Loucy (cell line): ENCODE measurements around the gene TCEAL5.

ENCODE experiments used
- H2AFZ ChIP-seq: fragments of 200-600 bp; sonication (generic); 2 replicates; pipeline ENCODE4 v1.6.0; 2016; ENCODE audit warnings: antibody characterized with exemption, mild to moderate bottlenecking, low read length, moderate library complexity
- H3F3A ChIP-seq: fragments of 200-600 bp; 2 replicates; pipeline ENCODE4 v1.6.0; 2016; ENCODE audit warnings: antibody characterized with exemption, low read depth, mild to moderate bottlenecking
- H3K27me3 ChIP-seq: fragments of 200-600 bp; sonication (generic); 2 replicates; pipeline ENCODE4 v1.6.1; 2014; ENCODE audit warnings: low read length, mild to moderate bottlenecking; ENCODE audit not compliant: insufficient read depth, poor library complexity, severe bottlenecking
- H3K36me3 ChIP-seq: fragments of 200-600 bp; sonication (generic); 2 replicates; pipeline ENCODE4 v1.6.1; 2016; ENCODE audit warnings: low read length; ENCODE audit not compliant: insufficient read depth
- H3K4me1 ChIP-seq: fragments of 200-600 bp; sonication (generic); 2 replicates; pipeline ENCODE4 v1.5.1; 2014; ENCODE audit warnings: low read length, mild to moderate bottlenecking; ENCODE audit not compliant: insufficient read depth, poor library complexity, severe bottlenecking
- H3K4me2 ChIP-seq: fragments of 200-600 bp; sonication (generic); 2 replicates; pipeline ENCODE4 v1.6.0; 2014; ENCODE audit warnings: antibody characterized with exemption, low read length, low read depth, mild to moderate bottlenecking; ENCODE audit not compliant: poor library complexity, severe bottlenecking
- H3K4me3 ChIP-seq: fragments of 200-600 bp; sonication (generic); 2 replicates; pipeline ENCODE4 v1.5.1; 2014; ENCODE audit warnings: low read length, mild to moderate bottlenecking, mixed read lengths; ENCODE audit not compliant: poor library complexity, severe bottlenecking
- H3K79me2 ChIP-seq: fragments of 200-600 bp; sonication (generic); 2 replicates; pipeline ENCODE4 v1.6.1; 2014; ENCODE audit warnings: low read length; ENCODE audit not compliant: insufficient read depth
- H3K9ac ChIP-seq: fragments of 200-600 bp; sonication (generic); 2 replicates; pipeline ENCODE4 v1.6.0; 2014; ENCODE audit warnings: mild to moderate bottlenecking, low read depth, low read length, moderate library complexity; ENCODE audit not compliant: poor library complexity, severe bottlenecking
- H3K9me2 ChIP-seq: fragments of 200-600 bp; sonication (generic); replicated peaks from 2 replicates; pipeline ENCODE4 v1.6.1; 2016; ENCODE audit warnings: low read depth, low read length, mixed read lengths
- H3K9me3 ChIP-seq: fragments of 200-600 bp; sonication (generic); 2 replicates; pipeline ENCODE4 v1.6.1; 2014; ENCODE audit warnings: mild to moderate bottlenecking, antibody characterized with exemption, low read length, low read depth; ENCODE audit not compliant: insufficient read depth
- H4K20me1 ChIP-seq: fragments of 200-600 bp; sonication (generic); 2 replicates; pipeline ENCODE4 v1.6.0; 2014; ENCODE audit warnings: antibody characterized with exemption, low read length, mild to moderate bottlenecking; ENCODE audit not compliant: insufficient read depth, poor library complexity, severe bottlenecking
- CTCF ChIP-seq: fragments of 200-600 bp; sonication (generic); conservative IDR thresholded peaks from 2 replicates; pipeline ENCODE4 v1.5.1; 2014; ENCODE audit warnings: mild to moderate bottlenecking, antibody characterized with exemption, low read length
- EZH2phosphoT487 ChIP-seq: fragments of 200-600 bp; IDR thresholded peaks from 2 replicates; pipeline ENCODE4 v1.6.1; 2018; ENCODE audit warnings: antibody characterized with exemption, mild to moderate bottlenecking, moderate library complexity, borderline replicate concordance

The TCEAL5 gene, protein sequence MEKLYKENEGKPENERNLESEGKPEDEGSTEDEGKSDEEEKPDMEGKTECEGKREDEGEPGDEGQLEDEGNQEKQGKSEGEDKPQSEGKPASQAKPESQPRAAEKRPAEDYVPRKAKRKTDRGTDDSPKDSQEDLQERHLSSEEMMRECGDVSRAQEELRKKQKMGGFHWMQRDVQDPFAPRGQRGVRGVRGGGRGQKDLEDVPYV

GRCh38 chrX:103276581-103277002, at the start of gene TCEAL5:
TCEAL5 (minus strand) TSS chrX:103276750; CDS start chrX:103274563, 2,187 bp downstream.
- Histone ChIP-seq H3K27me3 (no peaks in the 10 kb centered on the region), H3F3A (no peaks in the 10 kb centered on the region), H3K4me1 (no peaks in the 10 kb centered on the region), H3K36me3 (no peaks in the 10 kb centered on the region), H3K9me2 (no peaks in the 10 kb centered on the region), H2AFZ (no peak within 1 kb of the TSS), H4K20me1 (no peaks in the 10 kb centered on the region), H3K79me2 (no peaks in the 10 kb centered on the region), H3K4me3 (no peak within 1 kb of the TSS), H3K9ac (no peak within 1 kb of the TSS), H3K4me2 (no peak within 1 kb of the TSS), H3K9me3 (no peaks in the 10 kb centered on the region)
- TF ChIP-seq CTCF (no peak), EZH2phosphoT487 (no peak)

DNA sequence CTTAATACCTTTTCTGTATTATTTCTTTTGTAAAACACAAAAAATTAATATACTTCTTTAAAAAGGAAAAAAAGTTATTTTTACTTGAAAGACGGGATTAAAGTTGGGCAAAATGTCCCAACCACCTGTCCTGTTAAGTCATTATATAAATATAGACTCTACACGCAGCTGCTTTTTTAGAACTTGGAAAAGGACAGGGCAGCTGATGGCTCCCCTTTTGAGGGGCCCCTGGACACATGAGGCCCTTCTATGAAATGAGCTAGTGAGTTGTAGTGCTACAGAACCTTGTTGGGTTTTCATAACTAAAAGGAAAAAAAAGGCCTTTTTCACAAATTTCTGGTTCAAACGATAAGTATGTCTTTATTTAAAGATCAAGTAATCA, 34.8 kb upstream of the TCEAL5 start:
- Histone ChIP-seq H3K9me3 (no peaks in the 10 kb centered on the region), H3K9ac (no peak overlapping the region), H2AFZ (no peak overlapping the region)

DNA sequence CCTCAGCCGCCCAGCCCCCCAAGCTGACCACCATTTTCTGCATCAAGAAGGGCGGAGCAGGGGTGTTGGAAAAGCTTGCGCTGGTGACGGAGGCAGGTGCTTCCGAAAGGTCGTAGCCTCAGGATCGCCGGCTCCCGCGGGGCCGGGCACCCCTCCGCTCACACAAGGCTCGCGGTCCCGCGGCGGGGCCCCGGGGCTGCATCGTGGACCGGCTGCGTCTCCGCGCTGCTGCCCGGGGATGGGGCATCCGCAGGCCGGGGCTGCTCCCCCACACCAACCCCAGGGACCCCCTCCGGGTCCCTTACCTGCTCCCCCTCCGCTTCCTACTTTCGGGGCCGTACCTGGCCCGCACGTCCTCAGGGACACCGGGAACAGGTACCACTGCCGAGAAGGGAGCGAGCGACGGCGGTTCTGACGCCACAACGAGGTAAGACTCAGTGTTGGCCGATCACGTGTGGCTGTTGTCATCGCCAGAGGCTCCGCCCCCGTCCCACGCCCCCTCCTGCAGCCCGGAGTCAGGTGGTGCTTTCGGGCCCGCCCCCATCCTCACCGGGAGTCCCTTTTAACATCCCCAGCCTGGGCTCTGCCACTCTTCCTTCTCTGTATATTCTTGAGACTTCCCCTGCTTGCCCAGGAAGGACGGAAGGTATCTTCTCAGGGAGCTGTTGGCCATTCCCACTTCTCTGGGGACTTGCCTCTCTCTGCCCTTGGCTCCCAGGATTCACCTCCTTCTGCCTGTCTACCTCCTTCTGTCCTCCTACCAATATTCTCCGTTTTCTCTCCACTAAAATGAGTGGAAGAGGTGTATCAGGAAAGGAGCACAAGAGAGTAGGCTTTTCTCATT, 34.2 kb upstream of the TCEAL5 start, which contains the start of gene BEX2:
TSS of gene BEX2 (minus strand) at position 436 of the 844 bp plus-strand sequence. CDS start 1,014 bp downstream, outside the sequence.
- no peak within 1 kb of the TSS for H3K9ac ChIP-seq
- no peak within 1 kb of the TSS for H3K4me2 ChIP-seq
- H3K9me3 ChIP-seq: no peaks in the 10 kb centered on the region
- no peak for TF ChIP-seq EZH2phosphoT487
- no peak for TF ChIP-seq CTCF
- no peaks in the 10 kb centered on the region for H3K79me2 ChIP-seq
- H2AFZ ChIP-seq: no peak within 1 kb of the TSS
- no peak within 1 kb of the TSS for H3K4me3 ChIP-seq
- H3K9me2 ChIP-seq: no peaks in the 10 kb centered on the region
- H3K4me1 ChIP-seq: no peaks in the 10 kb centered on the region
- no peaks in the 10 kb centered on the region for H3K36me3 ChIP-seq
- H4K20me1 ChIP-seq: no peaks in the 10 kb centered on the region
- no peaks in the 10 kb centered on the region for H3F3A ChIP-seq
- H3K27me3 ChIP-seq: no peaks in the 10 kb centered on the region

More for the DNA sequence above, 34.8 kb upstream of the TCEAL5 start:
- H3K4me1 ChIP-seq: no peaks in the 10 kb centered on the region
- H3F3A ChIP-seq: no peaks in the 10 kb centered on the region
- no peaks in the 10 kb centered on the region for H4K20me1 ChIP-seq
- no peak overlapping the region for H3K4me2 ChIP-seq
- H3K27me3 ChIP-seq: no peaks in the 10 kb centered on the region
- H3K4me3 ChIP-seq: no peak overlapping the region
- H3K36me3 ChIP-seq: no peaks in the 10 kb centered on the region
- H3K79me2 ChIP-seq: no peaks in the 10 kb centered on the region
- H3K9me2 ChIP-seq: no peaks in the 10 kb centered on the region
- no peak for TF ChIP-seq EZH2phosphoT487
- no peak for TF ChIP-seq CTCF
